ENCODE measurements around the gene STK10. TPM values are rescaled to one million over a fixed set of nuclear protein-coding genes. Genes with fewer than 3 reads are reported as not detected.
"Not testable (repeated sequence)": the region's sequence is repeated elsewhere in the genome, so short reads cannot be mapped to it uniquely, and the experiment has no call there.

Gene STK10
- polyA plus RNA-seq, 1 of the 3 experiments (the other 2 are of a cell fraction): 11.0 TPM

DNA sequence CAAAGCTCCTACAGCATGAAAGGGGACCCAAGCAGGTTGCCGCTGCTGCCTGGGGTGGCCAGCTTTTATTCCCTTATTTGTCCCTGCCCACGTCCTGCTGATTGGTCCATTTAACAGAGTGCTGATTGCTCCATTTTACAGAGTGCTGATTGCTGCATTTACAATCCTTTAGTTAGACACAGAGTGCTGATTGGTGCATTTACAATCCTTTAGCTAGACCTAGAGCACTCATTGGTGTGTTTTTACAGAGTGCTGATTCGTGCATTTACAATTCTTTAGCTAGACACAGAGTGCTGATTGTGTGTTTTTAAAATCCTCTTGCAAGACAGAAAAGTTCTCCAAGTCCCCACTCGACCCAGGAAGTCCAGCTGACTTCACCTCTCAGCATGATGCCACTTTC lies 9.8 kb upstream of the STK10 start:
- H3K4me2 ChIP-seq; H2AFZ ChIP-seq (ENCODE audit: low read depth); H3K9me2 ChIP-seq; POLR2A ChIA-PET; H3F3A ChIP-seq (replicated peaks; ENCODE audit: insufficient read depth); H4K20me1 ChIP-seq (ENCODE audit: insufficient read depth); H3K4me1 ChIP-seq (ENCODE audit: control insufficient read depth in 1 of 2, insufficient read depth in 2 of 2, low read depth in 1 of 2, low read length in 1 of 2); H3K79me2 ChIP-seq (ENCODE audit: insufficient read depth); H3K9me3 ChIP-seq; DNase-seq; H3K36me3 ChIP-seq (replicated peaks in 1 of 2; ENCODE audit: control insufficient read depth in 1 of 2, insufficient read depth in 2 of 2, low read length in 1 of 2); H3K27ac ChIP-seq (ENCODE audit: low read depth in 2 of 2, low read length in 1 of 2); H3K4me3 ChIP-seq (ENCODE audit: low read depth in 2 of 2, low read length in 1 of 2); H3K9ac ChIP-seq; H3K27me3 ChIP-seq (ENCODE audit: insufficient read depth): not testable (repeated sequence)
- WGBS (ENCODE audit: low lambda C conversion rate): 89% methylated on average over 4 of the region's 4 CpGs
- CTCF ChIA-PET: interaction anchor here (0.6 to 1.1 kb wide), 2 partner anchors 15 to 86 kb away, joined by 3 read pairs; partner anchors contain the start of gene UBTD2

- H4K20me1 ChIP-seq (ENCODE audit: insufficient read depth): no peaks in the 10 kb centered on the region
- H3K79me2 ChIP-seq (ENCODE audit: insufficient read depth): no peaks in the 10 kb centered on the region
- no peaks in the 10 kb centered on the region for H3K27me3 ChIP-seq (ENCODE audit: insufficient read depth)
- H3K27ac ChIP-seq (ENCODE audit: low read depth in 2 of 2, low read length in 1 of 2): no peak overlapping the region
- H3K4me3 ChIP-seq (ENCODE audit: low read depth in 2 of 2, low read length in 1 of 2): no peak overlapping the region
- no peaks in the 10 kb centered on the region for H3K9me2 ChIP-seq
- H3K4me2 ChIP-seq: no peak overlapping the region
- DNase-seq: no peak
- ChIA-PET POLR2A (no interaction called here), CTCF (interaction anchor here (0.6 to 1.7 kb wide), 3 partner anchors 88 to 803 kb away, joined by 3 to 4 read pairs (median 3); no protein-coding TSS in a partner anchor)
- no peaks in the 10 kb centered on the region for H3K4me1 ChIP-seq (ENCODE audit: control insufficient read depth in 1 of 2, insufficient read depth in 2 of 2, low read depth in 1 of 2, low read length in 1 of 2)
- H2AFZ ChIP-seq (ENCODE audit: low read depth): no peak overlapping the region
- TF ChIP-seq FOXM1 (IDR thresholded peaks at IDR 0.05; ENCODE audit: low read depth) (no peak), SMC3 (IDR thresholded peaks at IDR 0.05; ENCODE audit: low read depth, low read length) (no peak), TCF12 (IDR thresholded peaks at IDR 0.05) (no peak), FOSL2 (IDR thresholded peaks at IDR 0.05; ENCODE audit: borderline replicate concordance, low read depth) (no peak), USF2 (IDR thresholded peaks at IDR 0.05; ENCODE audit: borderline replicate concordance, low read depth, low read length) (no peak), TEAD4 (IDR thresholded peaks at IDR 0.05; ENCODE audit: borderline replicate concordance, insufficient read depth) (no peak), RAD21 (IDR thresholded peaks at IDR 0.05; ENCODE audit: low read length) (no peak), ELF1 (IDR thresholded peaks at IDR 0.05) (no peak), GATA2 (CRISPR knock-in tag; IDR thresholded peaks at IDR 0.05) (no peak), NFIC (IDR thresholded peaks at IDR 0.05; ENCODE audit: borderline replicate concordance) (no peak)
- TF ChIP-seq, protein P1, sequence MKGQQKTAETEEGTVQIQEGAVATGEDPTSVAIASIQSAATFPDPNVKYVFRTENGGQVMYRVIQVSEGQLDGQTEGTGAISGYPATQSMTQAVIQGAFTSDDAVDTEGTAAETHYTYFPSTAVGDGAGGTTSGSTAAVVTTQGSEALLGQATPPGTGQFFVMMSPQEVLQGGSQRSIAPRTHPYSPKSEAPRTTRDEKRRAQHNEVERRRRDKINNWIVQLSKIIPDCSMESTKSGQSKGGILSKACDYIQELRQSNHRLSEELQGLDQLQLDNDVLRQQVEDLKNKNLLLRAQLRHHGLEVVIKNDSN (IDR thresholded peaks at IDR 0.05; ENCODE audit: borderline replicate concordance, low read depth): no peak
- TF ChIP-seq, protein P2, sequence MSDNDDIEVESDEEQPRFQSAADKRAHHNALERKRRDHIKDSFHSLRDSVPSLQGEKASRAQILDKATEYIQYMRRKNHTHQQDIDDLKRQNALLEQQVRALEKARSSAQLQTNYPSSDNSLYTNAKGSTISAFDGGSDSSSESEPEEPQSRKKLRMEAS (IDR thresholded peaks at IDR 0.05; ENCODE audit: low read depth): no peak
- TF ChIP-seq, protein P3, sequence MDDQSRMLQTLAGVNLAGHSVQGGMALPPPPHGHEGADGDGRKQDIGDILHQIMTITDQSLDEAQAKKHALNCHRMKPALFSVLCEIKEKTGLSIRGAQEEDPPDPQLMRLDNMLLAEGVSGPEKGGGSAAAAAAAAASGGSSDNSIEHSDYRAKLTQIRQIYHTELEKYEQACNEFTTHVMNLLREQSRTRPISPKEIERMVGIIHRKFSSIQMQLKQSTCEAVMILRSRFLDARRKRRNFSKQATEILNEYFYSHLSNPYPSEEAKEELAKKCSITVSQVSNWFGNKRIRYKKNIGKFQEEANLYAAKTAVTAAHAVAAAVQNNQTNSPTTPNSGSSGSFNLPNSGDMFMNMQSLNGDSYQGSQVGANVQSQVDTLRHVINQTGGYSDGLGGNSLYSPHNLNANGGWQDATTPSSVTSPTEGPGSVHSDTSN (IDR thresholded peaks at IDR 0.05): no peak
- WGBS (ENCODE audit: low lambda C conversion rate): 94% methylated on average over 5 of the region's 6 CpGs
- H3K9ac ChIP-seq: no peak overlapping the region
- no peaks in the 10 kb centered on the region for H3K9me3 ChIP-seq
- no peaks in the 10 kb centered on the region for H3K36me3 ChIP-seq (replicated peaks in 1 of 2; ENCODE audit: control insufficient read depth in 1 of 2, insufficient read depth in 2 of 2, low read length in 1 of 2)
- no peaks in the 10 kb centered on the region for H3F3A ChIP-seq (replicated peaks; ENCODE audit: insufficient read depth)
Measured at GRCh38 chr5:172194985-172195774, 7.2 kb upstream of the STK10 start.
